Astrocyte of the cerebellum (primary cell): ENCODE data around the gene IVD.

Experiments
- DNase-seq: peaks from one replicate; pipeline ENCODE4 v3.0.0-alpha.2; 2011; ENCODE audit warnings: low read depth
- H3K4me3 ChIP-seq: 2 replicates; pipeline ENCODE4 v1.5.1; 2011; ENCODE audit warnings: mild to moderate bottlenecking, low read depth, low read length, moderate library complexity
- in situ Hi-C: cut with HindIII; loops from 2 replicates; pipeline ENCODE4 v1.10.0; 2017; ENCODE audit warnings: low sequenced_read_pairs
- TF ChIP-seq, protein P1 (sequence below): IDR thresholded peaks from 2 replicates; pipeline ENCODE4 v1.5.1; 2012; ENCODE audit warnings: low read length, low read depth, moderate library complexity, mild to moderate bottlenecking; ENCODE audit errors: missing control alignments

IVD gene

DNA sequence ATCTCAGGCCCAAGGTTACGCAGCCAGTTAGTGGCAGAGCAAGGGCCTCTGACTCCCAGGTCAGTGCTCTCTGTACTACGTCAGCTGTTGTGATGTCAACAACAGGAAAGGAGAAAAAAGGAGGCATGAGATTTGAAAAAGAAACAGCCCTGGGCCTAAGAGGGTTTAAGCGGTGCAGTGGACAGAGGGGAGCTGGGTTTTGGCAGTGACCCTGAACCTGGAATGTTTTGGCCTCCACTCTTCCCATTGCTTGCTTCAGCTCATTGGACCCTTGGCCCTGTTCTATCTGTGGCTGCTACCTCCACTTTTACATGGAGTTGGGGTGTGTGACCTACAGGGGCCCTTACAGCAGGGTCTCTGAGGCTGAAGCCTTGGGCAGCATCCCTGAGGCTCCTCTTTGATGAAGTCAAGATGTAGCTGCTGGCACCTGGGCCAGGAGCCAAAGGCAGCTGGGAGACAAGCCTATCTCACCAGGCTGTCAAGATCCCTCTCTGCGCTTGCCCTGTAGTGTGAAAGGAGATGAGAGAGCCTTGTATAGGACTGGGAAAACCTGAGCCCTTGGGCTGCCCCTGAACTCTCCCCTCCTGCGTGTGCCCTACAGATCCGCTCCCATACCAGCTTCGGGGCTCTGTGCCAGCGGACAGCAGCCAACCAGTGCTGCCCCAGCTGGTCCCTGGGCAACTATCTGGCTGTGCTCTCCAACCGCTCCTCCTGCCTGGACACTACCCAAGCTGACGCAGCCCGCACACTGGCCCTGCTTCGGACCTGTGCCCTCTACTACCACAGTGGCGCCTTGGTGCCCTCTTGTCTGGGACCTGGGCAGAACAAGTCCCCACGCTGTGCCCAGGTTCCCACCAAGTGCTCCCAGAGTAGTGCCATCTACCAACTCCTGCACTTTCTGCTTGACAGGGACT is 38.9 kb upstream of the IVD start:
- no peak for DNase-seq
- no peak overlapping the region for H3K4me3 ChIP-seq
- in situ Hi-C loops: no loop called here
- TF ChIP-seq, protein P1, sequence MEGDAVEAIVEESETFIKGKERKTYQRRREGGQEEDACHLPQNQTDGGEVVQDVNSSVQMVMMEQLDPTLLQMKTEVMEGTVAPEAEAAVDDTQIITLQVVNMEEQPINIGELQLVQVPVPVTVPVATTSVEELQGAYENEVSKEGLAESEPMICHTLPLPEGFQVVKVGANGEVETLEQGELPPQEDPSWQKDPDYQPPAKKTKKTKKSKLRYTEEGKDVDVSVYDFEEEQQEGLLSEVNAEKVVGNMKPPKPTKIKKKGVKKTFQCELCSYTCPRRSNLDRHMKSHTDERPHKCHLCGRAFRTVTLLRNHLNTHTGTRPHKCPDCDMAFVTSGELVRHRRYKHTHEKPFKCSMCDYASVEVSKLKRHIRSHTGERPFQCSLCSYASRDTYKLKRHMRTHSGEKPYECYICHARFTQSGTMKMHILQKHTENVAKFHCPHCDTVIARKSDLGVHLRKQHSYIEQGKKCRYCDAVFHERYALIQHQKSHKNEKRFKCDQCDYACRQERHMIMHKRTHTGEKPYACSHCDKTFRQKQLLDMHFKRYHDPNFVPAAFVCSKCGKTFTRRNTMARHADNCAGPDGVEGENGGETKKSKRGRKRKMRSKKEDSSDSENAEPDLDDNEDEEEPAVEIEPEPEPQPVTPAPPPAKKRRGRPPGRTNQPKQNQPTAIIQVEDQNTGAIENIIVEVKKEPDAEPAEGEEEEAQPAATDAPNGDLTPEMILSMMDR: no peak

DNA sequence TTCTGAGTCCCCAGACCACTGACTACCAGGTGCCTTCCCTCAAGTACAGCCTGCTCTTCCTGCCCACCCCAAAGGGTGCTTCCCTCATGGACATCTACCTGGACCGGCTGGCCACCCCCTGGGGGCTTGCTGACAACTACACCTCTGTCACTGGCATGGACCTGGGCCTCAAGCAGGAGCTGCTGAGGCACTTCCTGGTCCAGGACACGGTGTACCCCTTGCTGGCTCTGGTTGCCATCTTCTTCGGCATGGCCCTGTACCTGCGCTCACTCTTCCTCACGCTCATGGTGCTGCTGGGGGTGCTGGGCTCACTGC is 38.3 kb upstream of the IVD start:
- no peak overlapping the region for H3K4me3 ChIP-seq

DNA sequence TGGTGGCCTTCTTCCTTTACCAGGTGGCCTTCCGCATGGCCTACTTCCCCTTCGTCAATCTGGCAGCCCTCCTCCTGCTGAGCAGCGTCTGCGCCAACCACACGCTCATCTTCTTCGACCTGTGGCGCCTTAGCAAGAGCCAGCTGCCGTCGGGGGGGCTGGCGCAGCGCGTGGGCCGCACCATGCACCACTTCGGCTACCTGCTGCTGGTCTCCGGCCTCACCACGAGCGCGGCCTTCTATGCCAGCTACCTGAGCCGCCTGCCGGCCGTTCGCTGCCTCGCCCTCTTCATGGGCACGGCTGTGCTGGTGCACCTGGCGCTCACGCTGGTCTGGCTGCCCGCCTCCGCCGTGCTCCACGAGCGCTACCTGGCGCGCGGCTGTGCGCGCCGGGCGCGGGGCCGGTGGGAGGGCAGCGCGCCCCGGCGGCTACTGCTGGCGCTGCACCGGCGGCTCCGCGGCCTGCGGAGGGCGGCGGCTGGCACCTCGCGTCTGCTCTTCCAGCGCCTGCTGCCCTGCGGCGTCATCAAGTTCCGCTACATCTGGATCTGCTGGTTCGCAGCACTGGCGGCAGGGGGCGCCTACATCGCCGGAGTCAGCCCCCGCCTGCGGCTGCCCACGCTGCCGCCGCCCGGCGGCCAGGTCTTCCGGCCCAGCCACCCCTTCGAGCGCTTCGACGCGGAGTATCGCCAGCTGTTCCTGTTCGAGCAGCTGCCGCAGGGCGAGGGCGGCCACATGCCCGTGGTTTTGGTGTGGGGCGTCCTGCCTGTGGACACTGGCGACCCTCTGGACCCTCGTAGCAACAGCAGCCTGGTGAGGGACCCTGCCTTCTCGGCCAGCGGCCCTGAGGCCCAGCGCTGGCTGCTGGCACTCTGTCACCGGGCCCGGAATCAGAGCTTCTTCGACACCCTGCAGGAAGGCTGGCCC is 37.6 kb upstream of the IVD start:
- peak overlapping the region; percentile 19 for H3K4me3 ChIP-seq
- in situ Hi-C loops: no loop called here
- TF ChIP-seq, protein P1: peak; percentile 68
- peak; percentile 37 for DNase-seq

More for the DNA sequence above, 38.3 kb upstream of the IVD start:
- TF ChIP-seq, protein P1: no peak
- in situ Hi-C loops: no loop called here
- DNase-seq: no peak

GRCh38 chr15:40368719-40369473 is 36.7 kb upstream of the IVD start:
- TF ChIP-seq, protein P1: no peak
- DNase-seq: no peak
- in situ Hi-C loops: no loop called here
- no peak overlapping the region for H3K4me3 ChIP-seq

- in situ Hi-C loops: no loop called here
- TF ChIP-seq, protein P1: no peak
- no peak overlapping the region for H3K4me3 ChIP-seq
- DNase-seq: no peak
Measured at GRCh38 chr15:40369474-40369869, 36.1 kb upstream of the IVD start.

DNA sequence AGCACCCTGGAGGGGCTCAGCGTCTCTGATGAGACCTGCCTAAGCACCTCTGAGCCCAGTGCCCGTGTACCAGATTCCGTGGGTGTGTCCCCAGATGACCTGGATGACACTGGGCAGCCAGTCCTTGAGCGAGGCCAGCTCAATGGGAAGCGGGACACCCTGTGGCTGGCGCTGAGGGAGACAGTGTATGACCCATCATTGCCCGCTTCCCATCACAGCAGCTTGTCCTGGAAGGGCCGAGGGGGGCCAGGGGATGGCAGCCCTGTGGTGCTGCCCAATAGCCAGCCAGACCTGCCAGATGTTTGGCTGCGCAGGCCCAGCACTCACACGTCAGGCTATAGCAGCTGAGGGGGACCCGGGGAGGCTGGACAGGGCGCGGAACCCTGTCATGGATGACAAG is 35.6 kb upstream of the IVD start:
- no peak for DNase-seq

More for the DNA sequence above, 35.6 kb upstream of the IVD start:
- in situ Hi-C loops: no loop called here
- TF ChIP-seq, protein P1: no peak
- no peak overlapping the region for H3K4me3 ChIP-seq
